ENCODE measurements around the gene CTSS.
A peak's percentile ranks its signal among the peaks of the same experiment; 100 is the strongest.
"Not testable (repeated sequence)": the region's sequence is repeated elsewhere in the genome, so short reads cannot be mapped to it uniquely, and the experiment has no call there.

Gene CTSS

GRCh38 chr1:150775276-150775675 lies 9.7 kb upstream of the CTSS start:
- DNase-seq (ENCODE audit: low spot score): peak; percentile 14

- DNase-seq (ENCODE audit: low spot score): no peak
Observed at GRCh38 chr1:150772326-150772725, 6.7 kb upstream of the CTSS start.

GRCh38 chr1:150767704-150768103 lies 2.1 kb upstream of the CTSS start:
- not testable (repeated sequence) for DNase-seq (ENCODE audit: low spot score)

- not testable (repeated sequence) for DNase-seq (ENCODE audit: low spot score)
Observed at GRCh38 chr1:150765977-150766301, 361 bp upstream of the CTSS start.

GRCh38 chr1:150764617-150765101 lies 919 bp downstream of the CTSS start:
- no peak for DNase-seq (ENCODE audit: low spot score)

GRCh38 chr1:150763018-150763417 lies 2.6 kb downstream of the CTSS start:
- no peak for DNase-seq (ENCODE audit: low spot score)

GRCh38 chr1:150762552-150762951 lies 3.0 kb downstream of the CTSS start:
- DNase-seq (ENCODE audit: low spot score): no peak

- no peak for DNase-seq (ENCODE audit: low spot score)
Observed at GRCh38 chr1:150761801-150762200, 3.8 kb downstream of the CTSS start.

GRCh38 chr1:150760013-150760412 lies 5.6 kb downstream of the CTSS start:
- no peak for DNase-seq (ENCODE audit: low spot score)

- no peak for DNase-seq (ENCODE audit: low spot score)
Observed at GRCh38 chr1:150753416-150753815, 12.2 kb downstream of the CTSS start.

- DNase-seq (ENCODE audit: low spot score): no peak
Observed at GRCh38 chr1:150751443-150751842, 14.1 kb downstream of the CTSS start.

GRCh38 chr1:150749720-150750311 lies 15.8 kb downstream of the CTSS start:
- DNase-seq (ENCODE audit: low spot score): no peak

GRCh38 chr1:150748878-150749719 lies 16.5 kb downstream of the CTSS start:
- DNase-seq (ENCODE audit: low spot score): no peak

- no peak for DNase-seq (ENCODE audit: low spot score)
Observed at GRCh38 chr1:150730130-150730721, 35.4 kb downstream of the CTSS start.

GRCh38 chr1:150724336-150724735 lies 41.2 kb downstream of the CTSS start:
- no peak for DNase-seq (ENCODE audit: low spot score)

GRCh38 chr1:150720703-150721102 lies 44.9 kb downstream of the CTSS start, which contains the start of gene HORMAD1:
TSS of gene HORMAD1 (minus strand) at chr1:150720895. CDS start at chr1:150719505, 1,390 bp downstream.
- no peak for DNase-seq (ENCODE audit: low spot score)

- DNase-seq (ENCODE audit: low spot score): no peak
Observed at GRCh38 chr1:150720098-150720497, 45.5 kb downstream of the CTSS start.

GRCh38 chr1:150718225-150718891 lies 47.2 kb downstream of the CTSS start:
- DNase-seq (ENCODE audit: low spot score): no peak

GRCh38 chr1:150709031-150709430 lies 56.5 kb downstream of the CTSS start:
- DNase-seq (ENCODE audit: low spot score): not testable (repeated sequence)

- no peak for DNase-seq (ENCODE audit: low spot score)
Observed at GRCh38 chr1:150708595-150708994, 57.0 kb downstream of the CTSS start.

- no peak for DNase-seq (ENCODE audit: low spot score)
Observed at GRCh38 chr1:150706091-150706490, 59.5 kb downstream of the CTSS start.

GRCh38 chr1:150703427-150703826 lies 62.2 kb downstream of the CTSS start:
- no peak for DNase-seq (ENCODE audit: low spot score)
